ENCODE results near the gene SEMA5A. TPM values are rescaled to one million over a fixed set of nuclear protein-coding genes. Genes with fewer than 3 reads are reported as not detected.

The SEMA5A gene
- total RNA-seq, 3 donors from 2014 or later = 20.3 to 43.8 (median 33.6) TPM

DNA sequence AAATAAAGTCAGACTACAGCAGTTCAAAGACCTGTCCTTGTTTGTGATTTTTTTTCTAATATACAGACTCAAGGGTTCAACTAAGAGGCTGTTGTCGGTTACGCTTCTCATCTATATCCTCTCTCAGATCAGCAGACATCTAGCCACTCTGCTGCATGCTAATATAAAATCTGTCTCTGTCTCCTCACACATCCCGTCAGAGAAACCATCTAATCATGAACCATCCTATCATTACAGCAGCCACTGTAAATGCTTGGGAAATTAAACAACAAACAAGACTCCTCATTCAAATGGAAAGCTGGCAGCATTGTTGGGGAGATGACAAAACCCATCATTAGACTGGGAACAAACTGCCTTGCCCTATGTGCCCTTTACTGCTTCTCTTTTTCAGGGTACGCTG, 94.8 kb downstream of the SEMA5A start:
- no peaks in the 10 kb centered on the region for H3K36me3 ChIP-seq (ENCODE audit: low read depth)
- intact Hi-C loops (cut with DNase I, micrococcal nuclease) = no loop called here
- H3K9me3 ChIP-seq = no peaks in the 10 kb centered on the region
- no peak for DNase-seq
- H3K4me3 ChIP-seq = no peak overlapping the region
- no peaks in the 10 kb centered on the region for H3K4me1 ChIP-seq (ENCODE audit: low read depth)
- TF ChIP-seq, protein P1, sequence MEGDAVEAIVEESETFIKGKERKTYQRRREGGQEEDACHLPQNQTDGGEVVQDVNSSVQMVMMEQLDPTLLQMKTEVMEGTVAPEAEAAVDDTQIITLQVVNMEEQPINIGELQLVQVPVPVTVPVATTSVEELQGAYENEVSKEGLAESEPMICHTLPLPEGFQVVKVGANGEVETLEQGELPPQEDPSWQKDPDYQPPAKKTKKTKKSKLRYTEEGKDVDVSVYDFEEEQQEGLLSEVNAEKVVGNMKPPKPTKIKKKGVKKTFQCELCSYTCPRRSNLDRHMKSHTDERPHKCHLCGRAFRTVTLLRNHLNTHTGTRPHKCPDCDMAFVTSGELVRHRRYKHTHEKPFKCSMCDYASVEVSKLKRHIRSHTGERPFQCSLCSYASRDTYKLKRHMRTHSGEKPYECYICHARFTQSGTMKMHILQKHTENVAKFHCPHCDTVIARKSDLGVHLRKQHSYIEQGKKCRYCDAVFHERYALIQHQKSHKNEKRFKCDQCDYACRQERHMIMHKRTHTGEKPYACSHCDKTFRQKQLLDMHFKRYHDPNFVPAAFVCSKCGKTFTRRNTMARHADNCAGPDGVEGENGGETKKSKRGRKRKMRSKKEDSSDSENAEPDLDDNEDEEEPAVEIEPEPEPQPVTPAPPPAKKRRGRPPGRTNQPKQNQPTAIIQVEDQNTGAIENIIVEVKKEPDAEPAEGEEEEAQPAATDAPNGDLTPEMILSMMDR (IDR thresholded peaks at IDR 0.05) = no peak
- ATAC-seq = no peak

DNA sequence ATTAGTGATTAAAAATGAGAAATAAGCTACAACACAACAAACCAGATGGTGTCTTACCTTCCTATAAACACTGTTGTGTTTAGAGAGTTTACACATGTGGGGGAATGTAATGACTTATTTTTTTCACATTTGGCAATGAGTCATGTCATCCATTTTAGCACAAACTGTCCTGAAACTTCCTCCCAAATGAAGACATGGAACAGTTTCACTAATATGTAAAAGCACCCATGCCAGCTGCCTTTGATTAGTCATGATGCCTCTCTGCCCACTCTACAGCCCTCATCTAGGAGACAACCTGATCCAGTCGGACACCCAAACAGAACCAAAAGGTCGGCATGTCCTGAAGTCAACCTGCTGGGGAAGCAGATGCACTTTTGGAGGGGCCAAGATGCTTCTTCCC, 98.2 kb downstream of the SEMA5A start:
- Histone ChIP-seq H3K36me3 (ENCODE audit: low read depth) (no peaks in the 10 kb centered on the region), H3K9me3 (no peaks in the 10 kb centered on the region), H3K4me3 (no peak overlapping the region), H3K4me1 (ENCODE audit: low read depth) (no peaks in the 10 kb centered on the region)
- TF ChIP-seq, protein P1 (IDR thresholded peaks at IDR 0.05) = no peak
- ATAC-seq (no peak), DNase-seq (no peak)
- intact Hi-C loops (cut with DNase I, micrococcal nuclease) = no loop called here

DNA sequence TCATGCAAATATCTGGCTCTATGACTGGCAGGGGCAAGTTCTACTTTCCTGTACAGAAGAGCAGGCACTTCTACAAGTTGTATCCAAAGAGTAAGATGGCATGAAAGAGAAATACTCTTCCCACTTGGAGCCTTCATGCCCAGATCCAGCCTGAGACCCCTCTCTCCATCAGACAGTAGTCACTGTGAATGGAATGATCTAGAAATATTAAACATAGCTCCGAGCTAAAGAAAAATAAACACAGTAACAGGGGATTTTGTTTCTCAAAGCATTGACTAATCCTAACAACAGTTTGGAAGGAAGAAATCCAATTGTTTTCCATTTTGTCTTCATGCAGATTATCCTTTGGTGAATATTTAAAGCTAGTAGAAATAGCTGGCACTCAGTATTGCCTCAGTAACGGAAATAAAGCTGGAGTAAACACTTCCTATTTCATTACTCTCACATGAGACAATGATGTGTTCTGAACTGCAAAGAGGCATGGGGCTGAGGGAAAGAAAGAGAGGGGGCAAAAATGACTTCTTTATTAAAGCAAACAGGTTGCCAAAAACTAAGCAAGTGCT, 100.0 kb downstream of the SEMA5A start:
- TF ChIP-seq, protein P1 (IDR thresholded peaks at IDR 0.05) = no peak
- no peaks in the 10 kb centered on the region for H3K36me3 ChIP-seq (ENCODE audit: low read depth)
- no peaks in the 10 kb centered on the region for H3K9me3 ChIP-seq
- DNase-seq (no peak), ATAC-seq (no peak)
- intact Hi-C loops (cut with DNase I, micrococcal nuclease) = no loop called here
- H3K4me3 ChIP-seq = no peak overlapping the region
- H3K4me1 ChIP-seq (ENCODE audit: low read depth) = no peaks in the 10 kb centered on the region

DNA sequence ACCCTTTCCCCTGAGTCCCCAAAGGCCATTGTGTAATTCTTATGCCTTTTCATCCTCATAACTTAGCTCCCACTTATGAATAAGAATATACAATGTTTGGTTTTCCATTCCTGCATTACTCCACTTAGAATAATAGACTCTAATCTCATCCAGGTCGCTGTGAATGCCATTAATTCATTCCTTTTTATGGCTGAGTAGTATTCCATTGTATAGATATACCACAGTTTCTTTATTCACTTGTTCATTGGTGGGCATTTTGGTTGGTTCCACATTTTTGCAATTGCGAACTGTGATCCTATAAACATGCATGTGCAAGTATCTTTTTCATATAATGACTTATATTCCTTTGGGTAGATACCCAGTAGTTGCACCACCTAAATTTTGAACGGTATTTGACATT, 101.5 kb downstream of the SEMA5A start:
- TF ChIP-seq, protein P1 (IDR thresholded peaks at IDR 0.05) = no peak
- Histone ChIP-seq H3K4me1 (ENCODE audit: low read depth) (no peaks in the 10 kb centered on the region), H3K36me3 (ENCODE audit: low read depth) (no peaks in the 10 kb centered on the region), H3K9me3 (no peaks in the 10 kb centered on the region), H3K4me3 (no peak overlapping the region)
- DNase-seq (no peak), ATAC-seq (no peak)
- intact Hi-C loops (cut with DNase I, micrococcal nuclease) = no loop called here

DNA sequence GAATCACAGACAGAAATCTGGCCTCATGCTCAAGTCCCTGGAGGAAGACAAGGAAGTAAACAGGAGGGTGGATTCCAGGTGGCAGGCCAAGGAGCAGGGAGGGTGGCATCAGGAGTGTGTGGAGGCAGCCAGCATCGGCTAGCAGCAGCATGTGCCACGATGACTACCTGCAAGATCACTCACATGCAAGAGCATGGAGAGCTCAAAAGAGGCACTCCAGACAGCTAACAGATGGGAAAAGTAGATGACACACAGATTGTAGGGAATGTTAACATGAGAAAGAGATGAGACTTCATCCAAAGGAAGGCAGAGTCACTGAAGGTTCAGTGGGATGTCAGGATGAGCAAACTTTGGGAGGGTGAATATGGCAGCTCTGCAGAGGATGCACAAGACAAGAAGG, 104.3 kb downstream of the SEMA5A start:
- H3K4me3 ChIP-seq = no peak overlapping the region
- H3K9me3 ChIP-seq = no peaks in the 10 kb centered on the region
- no peaks in the 10 kb centered on the region for H3K4me1 ChIP-seq (ENCODE audit: low read depth)
- TF ChIP-seq, protein P1 (IDR thresholded peaks at IDR 0.05) = no peak
- DNase-seq (no peak), ATAC-seq (peak; percentile 34)
- intact Hi-C loops (cut with DNase I, micrococcal nuclease) = no loop called here
- H3K36me3 ChIP-seq (ENCODE audit: low read depth) = no peaks in the 10 kb centered on the region

DNA sequence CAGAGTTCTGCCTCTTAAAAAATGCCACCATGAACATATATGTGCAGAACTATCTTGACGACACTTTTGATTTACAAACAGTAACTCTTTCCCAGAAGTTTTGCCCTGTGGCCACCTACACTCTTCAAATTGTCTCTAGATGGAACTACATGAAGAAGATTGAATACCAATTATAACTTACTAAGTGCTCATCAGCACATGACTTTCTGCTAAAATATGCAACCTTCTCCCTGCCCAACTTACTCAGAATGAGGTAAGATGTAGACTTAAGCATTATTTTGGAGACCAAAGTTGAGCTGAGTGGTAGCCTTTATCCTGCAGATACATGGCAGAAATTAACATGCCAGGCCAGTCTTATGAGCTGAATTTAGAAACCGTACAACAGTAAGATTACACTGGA, 105.4 kb downstream of the SEMA5A start:
- intact Hi-C loops (cut with DNase I, micrococcal nuclease) = no loop called here
- Histone ChIP-seq H3K9me3 (no peaks in the 10 kb centered on the region), H3K4me3 (no peak overlapping the region), H3K4me1 (ENCODE audit: low read depth) (no peaks in the 10 kb centered on the region), H3K36me3 (ENCODE audit: low read depth) (no peaks in the 10 kb centered on the region)
- ATAC-seq (no peak), DNase-seq (no peak)
- TF ChIP-seq, protein P1 (IDR thresholded peaks at IDR 0.05) = no peak
